Activated CD8-positive, alpha-beta T cell treated with anti-CD3 and anti-CD28 coated beads, Interleukin-2, amount 10 ng/mL, durations not matched to agents 7 days and 5 days (primary cell): ENCODE measurements around the gene MIB1. TPM values are rescaled to one million over a fixed set of nuclear protein-coding genes. Genes with fewer than 3 reads are reported as not detected.

ENCODE experiments used
- ATAC-seq: fragments of 150-1000 bp; cut with Tn5 transposase; one replicate; pipeline ENCODE4 v1.10.0; 2021; ENCODE audit warnings: moderate library complexity
- CTCF ChIA-PET: fragments of 350-600 bp; sonication (Branson Sonifier 250); formaldehyde crosslinking; loops from one replicate; lab custom pipeline; 2021; ENCODE audit warnings: antibody characterized with exemption; lab: Charles Lee
- POLR2A ChIA-PET: fragments of 350-600 bp; sonication (Branson Sonifier 250); formaldehyde crosslinking; loops from one replicate; lab custom pipeline; 2021; ENCODE audit warnings: antibody characterized with exemption; lab: Charles Lee
- DNase-seq: peaks from one replicate; pipeline ENCODE4 v3.0.0-alpha.2; 2020
- H3K27ac Mint-ChIP-seq: one replicate; pipeline ENCODE4 v1.8.0; 2021; ENCODE audit warnings: mild to moderate bottlenecking, mixed read lengths
- H3K27me3 Mint-ChIP-seq: one replicate; pipeline ENCODE4 v1.8.0; 2021; ENCODE audit warnings: low read depth, mixed read lengths
- H3K36me3 Mint-ChIP-seq: one replicate; pipeline ENCODE4 v1.8.0; 2021; ENCODE audit warnings: low read depth, mixed read lengths
- H3K4me1 Mint-ChIP-seq: one replicate; pipeline ENCODE4 v1.8.0; 2021; ENCODE audit warnings: low read depth, mixed read lengths
- H3K4me3 Mint-ChIP-seq: one replicate; pipeline ENCODE4 v1.8.0; 2021; ENCODE audit warnings: mild to moderate bottlenecking, mixed read lengths
- H3K9me3 Mint-ChIP-seq: one replicate; pipeline ENCODE4 v1.8.0; 2022; ENCODE audit warnings: mixed read lengths; ENCODE audit not compliant: insufficient read depth
- total RNA-seq, 2 experiments: library from RNA; stranded (reverse); gene quantifications; one replicate each; pipeline ENCODE4 v1.2.3, GENCODE V29; 2021

MIB1 gene
- total RNA-seq, 2 experiments from 2014 or later: 32.6 to 37.4 TPM

- H3K27me3 Mint-ChIP-seq: no peaks in the 10 kb centered on the region
- ChIA-PET CTCF (interaction anchor here (2.0 kb wide), 1 partner anchor 9 kb away, joined by 5 read pairs; no protein-coding TSS in a partner anchor), POLR2A (no interaction called here)
- peaks cover 7% of the 10 kb centered on the region for H3K4me1 Mint-ChIP-seq
- H3K9me3 Mint-ChIP-seq: no peaks in the 10 kb centered on the region
- H3K36me3 Mint-ChIP-seq: peaks cover 9% of the 10 kb centered on the region
- no peak overlapping the region for H3K27ac Mint-ChIP-seq
- no peak overlapping the region for H3K4me3 Mint-ChIP-seq
- DNase-seq: no peak
- ATAC-seq: no peak
Measured at GRCh38 chr18:21851327-21851961, 110.9 kb downstream of the MIB1 start.

- ATAC-seq (peak; percentile 51), DNase-seq (no peak)
- H3K4me3 Mint-ChIP-seq: no peak overlapping the region
- peak overlapping the region; percentile 6 for H3K27ac Mint-ChIP-seq
- H3K4me1 Mint-ChIP-seq: peaks cover 7% of the 10 kb centered on the region
- POLR2A ChIA-PET: no interaction called here
- CTCF ChIA-PET: interaction anchor here (2.0 to 2.3 kb wide), 2 partner anchors 11 to 33 kb away, joined by 5 to 6 read pairs; no protein-coding TSS in a partner anchor
- H3K27me3 Mint-ChIP-seq: no peaks in the 10 kb centered on the region
- peaks cover 2% of the 10 kb centered on the region for H3K36me3 Mint-ChIP-seq
- no peaks in the 10 kb centered on the region for H3K9me3 Mint-ChIP-seq
Measured at GRCh38 chr18:21853016-21853415, 112.4 kb downstream of the MIB1 start.

DNA sequence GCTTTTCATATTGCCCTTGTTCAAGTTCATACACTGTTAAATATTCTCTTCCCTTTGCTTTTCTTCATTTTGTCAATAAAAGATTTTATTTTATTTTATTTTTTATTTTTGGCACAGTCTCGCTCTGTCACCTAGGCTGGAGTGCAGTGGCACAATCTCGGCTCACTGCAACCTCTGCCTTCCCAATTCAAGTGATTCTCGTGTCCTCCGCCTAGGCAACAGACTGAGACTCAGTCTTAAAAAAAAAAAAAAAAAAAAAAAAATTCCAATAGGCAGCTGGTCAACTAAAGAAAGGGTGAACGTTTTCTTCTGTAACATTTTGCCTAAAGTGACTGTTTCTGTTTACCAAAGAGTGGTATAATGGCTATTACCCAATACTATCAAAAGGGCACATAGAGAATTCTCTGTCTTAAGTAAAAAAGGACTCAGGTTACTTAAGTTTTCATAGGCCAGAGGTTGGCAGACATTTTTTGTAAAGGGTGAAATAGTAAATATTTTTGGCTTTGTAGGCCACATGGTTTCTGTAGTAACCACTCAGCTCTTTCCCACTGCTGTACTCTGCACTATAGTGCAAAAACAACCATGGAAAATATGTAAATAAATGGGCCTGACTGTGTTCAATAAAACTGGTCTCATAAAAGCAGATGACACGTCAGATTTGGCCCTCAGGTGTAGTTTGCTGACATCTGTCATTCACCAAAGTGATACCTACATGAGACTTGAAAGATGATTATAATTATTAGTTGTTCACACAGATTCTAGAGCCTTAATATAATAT lies 113.4 kb downstream of the MIB1 start:
- DNase-seq: no peak
- Mint-ChIP-seq H3K4me3 (no peak overlapping the region), H3K9me3 (no peaks in the 10 kb centered on the region), H3K27me3 (no peaks in the 10 kb centered on the region), H3K4me1 (peaks cover 7% of the 10 kb centered on the region), H3K36me3 (peaks cover 5% of the 10 kb centered on the region), H3K27ac (no peak overlapping the region)
- POLR2A ChIA-PET: no interaction called here
- no peak for ATAC-seq
- CTCF ChIA-PET: interaction anchor here (2.3 kb wide), 1 partner anchor 34 kb away, joined by 6 read pairs; no protein-coding TSS in a partner anchor

DNA sequence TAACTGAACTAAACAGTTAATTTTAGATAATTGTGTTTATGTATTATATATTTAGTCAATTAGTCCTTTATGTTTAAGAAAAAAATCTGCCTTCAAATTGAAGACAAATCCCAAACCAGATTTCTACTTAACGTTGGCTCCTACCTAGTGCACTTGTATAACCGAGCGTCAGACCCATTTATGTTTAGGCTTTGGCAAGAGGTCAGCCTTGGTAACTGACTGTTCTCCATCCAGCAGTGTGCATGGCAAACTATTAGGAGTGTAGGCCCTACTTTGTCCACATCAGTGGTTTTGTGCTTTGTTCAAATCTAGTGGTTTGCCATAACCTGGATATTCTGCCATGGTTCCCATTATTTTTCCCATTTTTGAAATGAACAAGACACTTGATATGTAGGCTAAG lies 114.8 kb downstream of the MIB1 start:
- peaks cover 11% of the 10 kb centered on the region for H3K36me3 Mint-ChIP-seq
- no peaks in the 10 kb centered on the region for H3K9me3 Mint-ChIP-seq
- ChIA-PET CTCF (no interaction called here), POLR2A (no interaction called here)
- no peak for ATAC-seq
- no peak overlapping the region for H3K27ac Mint-ChIP-seq
- peaks cover 7% of the 10 kb centered on the region for H3K4me1 Mint-ChIP-seq
- no peaks in the 10 kb centered on the region for H3K27me3 Mint-ChIP-seq
- no peak for DNase-seq
- no peak overlapping the region for H3K4me3 Mint-ChIP-seq

DNA sequence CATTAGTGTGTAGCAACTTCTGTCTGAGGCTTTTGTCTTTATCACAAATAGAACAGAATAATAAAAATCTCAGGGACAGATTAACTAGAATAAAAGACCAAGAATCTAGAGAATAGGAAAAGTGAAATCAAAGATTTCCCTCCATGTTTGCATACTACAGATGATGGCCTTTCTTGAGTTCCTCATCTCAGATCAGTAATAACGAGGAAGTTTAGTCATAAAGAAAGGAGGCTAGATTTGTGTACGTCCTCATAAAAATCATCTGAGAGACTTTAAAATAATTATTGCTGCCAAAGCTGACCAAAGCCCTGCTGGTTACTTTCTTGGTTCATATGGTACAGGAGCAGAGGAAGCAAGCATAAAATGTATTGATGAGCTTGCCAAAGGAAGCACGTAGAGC lies 117.3 kb downstream of the MIB1 start:
- Mint-ChIP-seq H3K4me3 (no peak overlapping the region), H3K27me3 (no peaks in the 10 kb centered on the region), H3K36me3 (peaks cover 11% of the 10 kb centered on the region), H3K9me3 (no peaks in the 10 kb centered on the region), H3K27ac (no peak overlapping the region), H3K4me1 (peaks cover 2% of the 10 kb centered on the region)
- CTCF ChIA-PET: no interaction called here
- POLR2A ChIA-PET: no interaction called here
- DNase-seq (no peak), ATAC-seq (no peak)

DNA sequence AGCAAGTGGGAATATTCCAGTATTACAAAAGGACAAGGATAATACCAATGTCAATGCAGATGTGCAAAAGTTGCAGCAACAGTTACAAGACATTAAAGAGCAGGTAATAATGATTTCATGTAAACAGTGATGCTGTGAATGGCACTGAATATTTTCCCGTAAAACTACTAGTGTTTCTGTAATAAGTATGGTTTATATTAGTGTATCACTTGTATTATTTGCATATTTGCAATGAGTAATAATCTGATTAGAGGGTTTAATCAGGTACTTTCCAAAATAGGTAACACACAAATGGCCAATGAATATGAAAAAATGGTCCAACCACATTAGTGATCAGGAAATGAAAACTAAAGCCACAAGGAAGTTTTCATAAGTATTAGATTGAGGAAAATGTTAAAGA lies 118.0 kb downstream of the MIB1 start:
- DNase-seq (no peak), ATAC-seq (no peak)
- Mint-ChIP-seq H3K4me3 (no peak overlapping the region), H3K36me3 (peaks cover 13% of the 10 kb centered on the region), H3K27me3 (no peaks in the 10 kb centered on the region), H3K9me3 (no peaks in the 10 kb centered on the region), H3K4me1 (no peaks in the 10 kb centered on the region), H3K27ac (no peak overlapping the region)
- ChIA-PET POLR2A (no interaction called here), CTCF (no interaction called here)

DNA sequence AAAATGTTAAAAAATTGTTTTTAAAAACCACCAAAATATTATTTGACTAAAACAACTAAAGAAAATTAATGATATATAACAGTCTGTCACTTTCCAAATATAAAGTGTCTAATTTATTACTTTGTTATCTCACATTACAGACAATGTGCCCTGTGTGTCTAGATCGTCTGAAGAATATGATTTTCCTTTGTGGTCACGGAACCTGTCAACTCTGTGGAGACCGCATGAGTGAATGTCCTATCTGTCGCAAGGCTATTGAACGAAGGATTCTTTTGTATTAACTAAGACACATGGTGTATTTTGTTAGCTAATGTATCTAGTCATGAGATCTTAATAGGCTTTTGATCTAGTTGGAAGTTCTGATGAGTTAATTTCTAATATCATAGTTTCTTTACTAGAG lies 123.8 kb downstream of the MIB1 start:
- H3K4me3 Mint-ChIP-seq: no peak overlapping the region
- ChIA-PET CTCF (no interaction called here), POLR2A (no interaction called here)
- H3K9me3 Mint-ChIP-seq: no peaks in the 10 kb centered on the region
- no peaks in the 10 kb centered on the region for H3K4me1 Mint-ChIP-seq
- DNase-seq (no peak), ATAC-seq (no peak)
- no peak overlapping the region for H3K27ac Mint-ChIP-seq
- no peaks in the 10 kb centered on the region for H3K27me3 Mint-ChIP-seq
- H3K36me3 Mint-ChIP-seq: peaks cover 15% of the 10 kb centered on the region

- DNase-seq: no peak
- Mint-ChIP-seq H3K4me3 (no peak overlapping the region), H3K4me1 (no peaks in the 10 kb centered on the region), H3K27me3 (no peaks in the 10 kb centered on the region), H3K9me3 (no peaks in the 10 kb centered on the region), H3K36me3 (peaks cover 13% of the 10 kb centered on the region), H3K27ac (no peak overlapping the region)
- POLR2A ChIA-PET: no interaction called here
- no peak for ATAC-seq
- CTCF ChIA-PET: no interaction called here
Measured at GRCh38 chr18:21865043-21865442, 124.5 kb downstream of the MIB1 start.

GRCh38 chr18:21868770-21869169 lies 128.2 kb downstream of the MIB1 start:
- CTCF ChIA-PET: no interaction called here
- no peak for ATAC-seq

DNA sequence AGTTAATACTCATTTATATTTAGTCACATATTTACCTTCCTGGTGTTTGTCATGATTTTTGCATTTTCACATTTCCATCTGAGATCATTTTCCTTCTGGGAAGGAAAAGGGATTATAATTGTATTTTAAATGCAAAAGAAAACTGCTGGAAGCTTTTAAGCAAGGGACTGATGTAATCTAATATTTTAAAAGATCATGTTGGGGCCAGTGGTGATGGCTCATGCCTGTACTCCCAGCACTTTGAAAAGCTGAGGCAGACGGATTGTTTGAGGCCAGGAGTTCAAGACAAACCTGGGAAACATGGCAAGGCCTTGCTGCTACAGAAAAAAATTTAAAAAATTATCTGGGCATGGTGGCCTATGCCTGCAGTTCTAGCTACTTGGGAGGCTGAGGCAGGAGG lies 149.0 kb downstream of the MIB1 start:
- no peak for DNase-seq
- ChIA-PET CTCF (no interaction called here), POLR2A (no interaction called here)
- no peaks in the 10 kb centered on the region for H3K9me3 Mint-ChIP-seq
- no peak overlapping the region for H3K4me3 Mint-ChIP-seq
- ATAC-seq: no peak
- H3K36me3 Mint-ChIP-seq: no peaks in the 10 kb centered on the region
- no peak overlapping the region for H3K27ac Mint-ChIP-seq
- H3K27me3 Mint-ChIP-seq: peaks cover 9% of the 10 kb centered on the region
- H3K4me1 Mint-ChIP-seq: no peaks in the 10 kb centered on the region

More at GRCh38 chr18:21868770-21869169, 128.2 kb downstream of the MIB1 start:
- H3K36me3 Mint-ChIP-seq: peaks cover 12% of the 10 kb centered on the region
- no peak for DNase-seq
- H3K27ac Mint-ChIP-seq: no peak overlapping the region
- H3K27me3 Mint-ChIP-seq: no peaks in the 10 kb centered on the region
- POLR2A ChIA-PET: no interaction called here
- H3K4me1 Mint-ChIP-seq: no peaks in the 10 kb centered on the region
- H3K4me3 Mint-ChIP-seq: no peak overlapping the region
- no peaks in the 10 kb centered on the region for H3K9me3 Mint-ChIP-seq

- Mint-ChIP-seq H3K4me1 (no peaks in the 10 kb centered on the region), H3K27ac (no peak overlapping the region), H3K27me3 (peaks cover 10% of the 10 kb centered on the region), H3K9me3 (no peaks in the 10 kb centered on the region), H3K36me3 (no peaks in the 10 kb centered on the region), H3K4me3 (no peak overlapping the region)
- POLR2A ChIA-PET: no interaction called here
- CTCF ChIA-PET: no interaction called here
- DNase-seq (no peak), ATAC-seq (no peak)
Measured at GRCh38 chr18:21894619-21895367, 154.2 kb downstream of the MIB1 start.
